Mesenteric fat pad (tissue), 1 donor: ENCODE measurements around the gene SGO1. TPM values are rescaled to one million over a fixed set of nuclear protein-coding genes. Genes with fewer than 3 reads are reported as not detected.
"Not testable (repeated sequence)": the region's sequence is repeated elsewhere in the genome, so short reads cannot be mapped to it uniquely, and the experiment has no call there.

ENCODE experiments used
- DNase-seq: peaks from one replicate; pipeline ENCODE4 v3.0.0-alpha.2; 2020; ENCODE audit warnings: low spot score
- long read RNA-seq: library from polyadenylated mRNA; unstranded; transcript quantifications from one replicate; pipeline ENCODE4 v2.0.0, GENCODE V29; 2020
- total RNA-seq: library from RNA; stranded (reverse); fragmentation: NEBNext Ultra II Directional; extraction: Animal tissue kit (Norgen Biotek cat#: 25700); gene quantifications from one replicate; pipeline ENCODE4 v1.2.1, GENCODE V29; 2021
- donor health status: DM: yes; HTN: yes; CAD: no.

SGO1 gene
- total RNA-seq = 0.32 TPM
- long read RNA-seq = 0 reads

- peak; percentile 100 for DNase-seq
Observed at GRCh38 chr3:20185679-20186599, at the start of gene SGO1. Gene SGO1 (minus strand): TSS chr3:20186206. CDS start chr3:20184027, 2,179 bp downstream.

- no peak for DNase-seq
Observed at GRCh38 chr3:20235796-20236195, 49.8 kb upstream of the SGO1 start.

- no peak for DNase-seq
Observed at GRCh38 chr3:20232906-20233780, 47.1 kb upstream of the SGO1 start.

GRCh38 chr3:20230954-20231353 lies 44.9 kb upstream of the SGO1 start:
- DNase-seq = no peak

- no peak for DNase-seq
Observed at GRCh38 chr3:20225769-20226168, 39.8 kb upstream of the SGO1 start.

GRCh38 chr3:20222274-20222673 lies 36.3 kb upstream of the SGO1 start:
- DNase-seq = no peak

GRCh38 chr3:20218215-20218614 lies 32.2 kb upstream of the SGO1 start:
- no peak for DNase-seq

- no peak for DNase-seq
Observed at GRCh38 chr3:20215636-20216035, 29.6 kb upstream of the SGO1 start.

- not testable (repeated sequence) for DNase-seq
Observed at GRCh38 chr3:20213491-20213890, 27.5 kb upstream of the SGO1 start.

- not testable (repeated sequence) for DNase-seq
Observed at GRCh38 chr3:20207945-20208344, 21.9 kb upstream of the SGO1 start.

- not testable (repeated sequence) for DNase-seq
Observed at GRCh38 chr3:20205898-20206297, 19.9 kb upstream of the SGO1 start.

- no peak for DNase-seq
Observed at GRCh38 chr3:20201143-20201542, 15.1 kb upstream of the SGO1 start.

GRCh38 chr3:20197775-20198174 lies 11.8 kb upstream of the SGO1 start:
- DNase-seq = no peak

GRCh38 chr3:20194793-20195460 lies 8.9 kb upstream of the SGO1 start:
- no peak for DNase-seq

GRCh38 chr3:20190991-20191390 lies 5.0 kb upstream of the SGO1 start:
- DNase-seq = no peak

GRCh38 chr3:20186600-20187004 lies 596 bp upstream of the SGO1 start:
- DNase-seq = no peak

- DNase-seq = no peak
Observed at GRCh38 chr3:20185331-20185678, 701 bp downstream of the SGO1 start.

GRCh38 chr3:20182206-20182605 lies 3.8 kb downstream of the SGO1 start:
- no peak for DNase-seq

GRCh38 chr3:20181276-20181675 lies 4.7 kb downstream of the SGO1 start:
- DNase-seq = no peak

GRCh38 chr3:20173844-20174410 lies 12.1 kb downstream of the SGO1 start:
- DNase-seq = no peak

GRCh38 chr3:20161714-20162113 lies 24.3 kb downstream of the SGO1 start:
- DNase-seq = no peak
